Activated CD4-positive, alpha-beta T cell treated with anti-CD3 and anti-CD28 coated beads, Interleukin-2, amount 50 U/mL, for 4 hours (primary cell): Measurements from ENCODE around the gene EPB41L4A.

Experiments used
- DNase-seq, 2 experiments: peaks; one replicate each; pipeline ENCODE4 v3.0.0-alpha.2; 2020

The EPB41L4A gene

GRCh38 chr5:112350626-112351025 is 68.5 kb downstream of the EPB41L4A start:
- no peak for DNase-seq

- no peak for DNase-seq
Measured at GRCh38 chr5:112349371-112349770, 69.7 kb downstream of the EPB41L4A start.

- DNase-seq, result no peak
Measured at GRCh38 chr5:112348915-112349314, 70.2 kb downstream of the EPB41L4A start.

- no peak for DNase-seq
Measured at GRCh38 chr5:112348387-112348786, 70.7 kb downstream of the EPB41L4A start.

GRCh38 chr5:112346411-112347044 is 72.5 kb downstream of the EPB41L4A start:
- DNase-seq, result no peak

- DNase-seq, result no peak
Measured at GRCh38 chr5:112344540-112344939, 74.5 kb downstream of the EPB41L4A start.

GRCh38 chr5:112342389-112342788 is 76.7 kb downstream of the EPB41L4A start:
- no peak for DNase-seq

- DNase-seq, result no peak
Measured at GRCh38 chr5:112339761-112340160, 79.3 kb downstream of the EPB41L4A start.

GRCh38 chr5:112338681-112339337 is 80.3 kb downstream of the EPB41L4A start:
- no peak for DNase-seq

- no peak for DNase-seq
Measured at GRCh38 chr5:112333331-112333781, 85.7 kb downstream of the EPB41L4A start.

GRCh38 chr5:112331892-112332291 is 87.2 kb downstream of the EPB41L4A start:
- no peak for DNase-seq

- no peak for DNase-seq
Measured at GRCh38 chr5:112329419-112330090, 89.5 kb downstream of the EPB41L4A start.

GRCh38 chr5:112323166-112323565 is 95.9 kb downstream of the EPB41L4A start:
- no peak for DNase-seq

GRCh38 chr5:112320408-112320807 is 98.7 kb downstream of the EPB41L4A start:
- no peak for DNase-seq

GRCh38 chr5:112318346-112318745 is 100.7 kb downstream of the EPB41L4A start:
- no peak for DNase-seq

GRCh38 chr5:112317866-112318265 is 101.2 kb downstream of the EPB41L4A start:
- no peak for DNase-seq

- DNase-seq, result no peak
Measured at GRCh38 chr5:112316731-112317130, 102.3 kb downstream of the EPB41L4A start.

GRCh38 chr5:112316006-112316405 is 103.1 kb downstream of the EPB41L4A start:
- no peak for DNase-seq

GRCh38 chr5:112312295-112313275 is 106.5 kb downstream of the EPB41L4A start:
- DNase-seq, result no peak

GRCh38 chr5:112310746-112311145 is 108.3 kb downstream of the EPB41L4A start:
- DNase-seq, result no peak

- DNase-seq, result no peak
Measured at GRCh38 chr5:112308608-112309007, 110.5 kb downstream of the EPB41L4A start.

- DNase-seq, result no peak
Measured at GRCh38 chr5:112306956-112307355, 112.1 kb downstream of the EPB41L4A start.

- no peak for DNase-seq
Measured at GRCh38 chr5:112304743-112305142, 114.3 kb downstream of the EPB41L4A start.
